ENCODE results near the gene B4GALT3.

B4GALT3 gene

DNA sequence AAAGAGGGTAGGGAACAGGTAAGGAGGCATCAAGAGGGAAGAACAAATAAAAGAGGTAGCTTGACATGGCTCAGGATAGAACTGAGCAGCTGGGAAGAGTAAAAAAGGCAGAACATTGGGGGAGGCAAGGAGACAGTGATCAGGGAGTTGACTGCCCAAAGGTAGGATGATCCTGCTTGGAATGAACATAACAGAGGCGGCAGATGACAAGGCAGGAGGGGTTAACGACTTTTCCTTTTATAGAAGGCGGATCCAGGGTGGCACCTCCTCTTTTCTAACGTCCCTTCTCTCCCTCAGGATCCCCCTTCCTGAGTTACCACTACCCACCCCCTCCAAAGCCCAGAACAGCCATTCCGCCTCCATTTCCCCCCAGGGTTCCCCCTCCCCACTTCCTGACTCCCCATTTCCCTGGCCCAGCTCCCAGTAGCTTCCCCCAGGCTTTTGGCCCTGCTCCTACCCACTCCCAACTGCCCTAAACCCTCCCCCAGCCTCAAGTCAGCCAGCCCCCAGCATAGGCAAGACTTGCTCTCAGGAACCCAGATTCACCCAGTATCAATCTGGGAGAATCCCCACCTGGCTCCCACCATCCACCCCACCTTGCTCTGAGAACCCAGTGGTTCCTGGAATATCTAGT, 22.3 kb upstream of the B4GALT3 start:
- Histone ChIP-seq H3K4me3 (ENCODE audit: low read depth, low read length) (no peak overlapping the region), H3K27ac (peak overlapping the region; percentile 98), H3K36me3 (ENCODE audit: control insufficient read depth, insufficient read depth, low read length) (no peaks in the 10 kb centered on the region), H3K79me2 (peaks cover 11% of the 10 kb centered on the region), H2AFZ (no peak overlapping the region), H3K4me1 (peaks cover 4% of the 10 kb centered on the region), H3K9me3 (ENCODE audit: control insufficient read depth, low read length) (no peaks in the 10 kb centered on the region), H3K4me2 (ENCODE audit: low read length) (no peak overlapping the region), H3K27me3 (ENCODE audit: control insufficient read depth, insufficient read depth, low read length) (no peaks in the 10 kb centered on the region), H3K9ac (no peak overlapping the region)
- TF ChIP-seq, protein P1, sequence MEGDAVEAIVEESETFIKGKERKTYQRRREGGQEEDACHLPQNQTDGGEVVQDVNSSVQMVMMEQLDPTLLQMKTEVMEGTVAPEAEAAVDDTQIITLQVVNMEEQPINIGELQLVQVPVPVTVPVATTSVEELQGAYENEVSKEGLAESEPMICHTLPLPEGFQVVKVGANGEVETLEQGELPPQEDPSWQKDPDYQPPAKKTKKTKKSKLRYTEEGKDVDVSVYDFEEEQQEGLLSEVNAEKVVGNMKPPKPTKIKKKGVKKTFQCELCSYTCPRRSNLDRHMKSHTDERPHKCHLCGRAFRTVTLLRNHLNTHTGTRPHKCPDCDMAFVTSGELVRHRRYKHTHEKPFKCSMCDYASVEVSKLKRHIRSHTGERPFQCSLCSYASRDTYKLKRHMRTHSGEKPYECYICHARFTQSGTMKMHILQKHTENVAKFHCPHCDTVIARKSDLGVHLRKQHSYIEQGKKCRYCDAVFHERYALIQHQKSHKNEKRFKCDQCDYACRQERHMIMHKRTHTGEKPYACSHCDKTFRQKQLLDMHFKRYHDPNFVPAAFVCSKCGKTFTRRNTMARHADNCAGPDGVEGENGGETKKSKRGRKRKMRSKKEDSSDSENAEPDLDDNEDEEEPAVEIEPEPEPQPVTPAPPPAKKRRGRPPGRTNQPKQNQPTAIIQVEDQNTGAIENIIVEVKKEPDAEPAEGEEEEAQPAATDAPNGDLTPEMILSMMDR (IDR thresholded peaks at IDR 0.05) = no peak

DNA sequence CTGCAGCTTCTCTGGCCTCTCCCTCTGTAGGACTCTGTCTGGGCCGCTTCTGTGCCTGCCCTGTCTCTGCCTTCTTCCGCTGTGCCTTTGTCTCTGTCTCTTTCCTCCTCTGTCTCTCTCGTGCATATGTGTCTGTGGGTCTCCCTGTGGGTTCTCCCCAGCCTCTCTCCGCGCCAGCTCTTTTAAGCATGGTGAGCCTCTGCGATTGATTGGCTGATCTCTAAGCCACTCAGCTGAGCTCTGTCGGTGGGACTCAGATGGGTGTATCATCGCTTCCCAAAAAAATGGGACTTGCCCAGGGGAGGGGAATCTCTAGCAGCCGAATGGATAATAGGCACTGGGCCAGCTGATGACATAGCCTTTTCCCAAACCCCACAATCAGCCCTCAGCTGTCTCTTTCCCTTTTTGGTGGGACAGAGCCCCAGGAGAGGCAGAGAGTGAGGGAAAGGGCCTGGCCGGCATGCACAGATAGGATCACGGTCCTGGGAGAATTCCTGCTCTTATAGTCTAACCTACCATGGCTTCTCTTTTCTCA, 21.7 kb upstream of the B4GALT3 start, which contains the start of gene ADAMTS4:
ADAMTS4 (minus strand) TSS at position 158 of the 535 bp plus-strand sequence. CDS start 427 bp downstream, outside the sequence.
- Histone ChIP-seq H3K27me3 (ENCODE audit: control insufficient read depth, insufficient read depth, low read length) (no peaks in the 10 kb centered on the region), H2AFZ (peak within 1 kb of the TSS; percentile 34), H3K36me3 (ENCODE audit: control insufficient read depth, insufficient read depth, low read length) (no peaks in the 10 kb centered on the region), H3K4me3 (ENCODE audit: low read depth, low read length) (peak within 1 kb of the TSS; percentile 23), H3K27ac (peak within 1 kb of the TSS; percentile 98), H3K9ac (no peak within 1 kb of the TSS), H3K79me2 (peaks cover 11% of the 10 kb centered on the region), H3K4me2 (ENCODE audit: low read length) (peak within 1 kb of the TSS; percentile 17), H3K9me3 (ENCODE audit: control insufficient read depth, low read length) (no peaks in the 10 kb centered on the region), H3K4me1 (peaks cover 4% of the 10 kb centered on the region)
- TF ChIP-seq, protein P1 (IDR thresholded peaks at IDR 0.05) = no peak

GRCh38 chr1:161198194-161198896, 21.0 kb upstream of the B4GALT3 start:
- Histone ChIP-seq H3K79me2 (peaks cover 9% of the 10 kb centered on the region), H3K36me3 (ENCODE audit: control insufficient read depth, insufficient read depth, low read length) (no peaks in the 10 kb centered on the region), H3K27me3 (ENCODE audit: control insufficient read depth, insufficient read depth, low read length) (no peaks in the 10 kb centered on the region), H3K9me3 (ENCODE audit: control insufficient read depth, low read length) (no peaks in the 10 kb centered on the region), H3K27ac (peak overlapping the region; percentile 98), H3K4me1 (peaks cover 4% of the 10 kb centered on the region), H3K4me2 (ENCODE audit: low read length) (peak overlapping the region; percentile 17), H2AFZ (peak overlapping the region; percentile 34), H3K9ac (no peak overlapping the region), H3K4me3 (ENCODE audit: low read depth, low read length) (peak overlapping the region; percentile 23)
- TF ChIP-seq, protein P1 (IDR thresholded peaks at IDR 0.05) = no peak

GRCh38 chr1:161197560-161198193, 20.4 kb upstream of the B4GALT3 start:
- Histone ChIP-seq H3K27ac (peak overlapping the region; percentile 98), H3K79me2 (peaks cover 2% of the 10 kb centered on the region), H3K4me3 (ENCODE audit: low read depth, low read length) (no peak overlapping the region), H3K36me3 (ENCODE audit: control insufficient read depth, insufficient read depth, low read length) (no peaks in the 10 kb centered on the region), H2AFZ (no peak overlapping the region), H3K4me1 (peaks cover 2% of the 10 kb centered on the region), H3K27me3 (ENCODE audit: control insufficient read depth, insufficient read depth, low read length) (no peaks in the 10 kb centered on the region), H3K9me3 (ENCODE audit: control insufficient read depth, low read length) (no peaks in the 10 kb centered on the region), H3K9ac (no peak overlapping the region), H3K4me2 (ENCODE audit: low read length) (peak overlapping the region; percentile 17)
- TF ChIP-seq, protein P1 (IDR thresholded peaks at IDR 0.05) = no peak

Measured in parathyroid adenoma (tissue), 2 donors.